ENCODE measurements around the gene DGKD.

The DGKD gene

DNA sequence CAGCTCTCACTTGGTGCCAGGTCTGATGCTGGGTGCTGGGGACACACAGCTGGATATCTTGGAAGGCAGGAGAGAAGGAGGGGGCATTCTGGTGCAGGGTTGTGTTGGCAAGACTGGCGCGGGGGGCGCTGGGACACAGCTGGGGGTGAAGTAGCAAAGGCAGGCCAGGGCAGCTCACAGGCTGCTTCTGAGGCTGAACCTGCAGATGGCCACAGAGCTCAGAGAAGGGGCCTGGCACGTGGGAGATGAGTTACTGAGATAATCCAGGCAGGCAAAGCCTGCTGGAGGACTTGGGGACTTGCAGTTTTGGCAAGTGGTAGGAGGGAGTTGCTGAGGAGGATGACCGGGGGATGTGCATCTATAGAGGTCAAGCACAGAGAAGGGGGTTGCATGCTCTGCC, 16.2 kb upstream of the DGKD start:
- DNase-seq = no peak

DNA sequence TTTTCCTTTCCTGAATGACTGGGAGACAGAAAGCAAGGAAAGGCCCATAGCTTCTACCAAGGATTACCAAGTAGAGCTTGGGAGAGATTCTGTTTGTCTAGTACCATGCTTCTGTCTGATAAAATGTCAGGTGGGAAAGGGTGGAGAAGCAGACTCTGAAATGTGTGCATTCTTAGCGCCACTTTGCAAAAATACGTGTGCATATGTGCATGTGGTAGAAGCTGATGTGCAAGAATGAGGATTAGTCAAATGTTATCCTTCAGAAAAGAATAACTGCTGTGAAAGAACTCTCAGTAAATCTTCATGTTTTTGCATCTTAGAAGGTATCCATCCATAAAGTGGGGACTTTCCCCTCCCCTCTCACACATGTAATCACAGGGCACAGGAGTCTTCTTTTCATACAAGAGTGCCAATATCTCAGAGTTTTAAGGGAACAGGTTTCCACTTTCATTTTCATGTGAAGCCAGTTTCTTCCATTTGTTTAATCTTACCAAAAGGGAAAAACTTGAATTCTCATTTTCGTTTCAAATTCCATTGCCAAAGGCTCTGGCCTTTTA, 15.4 kb upstream of the DGKD start:
- no peak for DNase-seq

DNA sequence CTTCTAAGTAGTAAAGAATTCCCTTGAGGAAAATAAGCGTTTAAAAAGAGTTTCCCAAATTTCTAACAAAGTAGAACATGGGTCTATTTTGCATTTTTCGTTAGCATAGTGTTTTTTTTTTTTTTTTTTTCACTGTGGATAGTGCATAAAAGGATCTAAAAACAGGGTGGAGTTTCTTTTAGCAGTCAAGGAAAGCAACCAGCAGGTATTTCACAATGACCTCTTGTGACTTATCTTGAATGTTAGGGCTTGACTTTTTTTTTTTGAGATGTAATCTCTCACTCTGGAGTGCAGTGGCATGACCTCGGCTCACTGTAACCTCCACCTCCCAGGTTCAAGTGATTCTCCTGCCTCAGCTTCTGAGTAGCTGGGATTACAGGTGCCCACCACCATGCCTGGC, 14.9 kb upstream of the DGKD start:
- no peak for DNase-seq

DNA sequence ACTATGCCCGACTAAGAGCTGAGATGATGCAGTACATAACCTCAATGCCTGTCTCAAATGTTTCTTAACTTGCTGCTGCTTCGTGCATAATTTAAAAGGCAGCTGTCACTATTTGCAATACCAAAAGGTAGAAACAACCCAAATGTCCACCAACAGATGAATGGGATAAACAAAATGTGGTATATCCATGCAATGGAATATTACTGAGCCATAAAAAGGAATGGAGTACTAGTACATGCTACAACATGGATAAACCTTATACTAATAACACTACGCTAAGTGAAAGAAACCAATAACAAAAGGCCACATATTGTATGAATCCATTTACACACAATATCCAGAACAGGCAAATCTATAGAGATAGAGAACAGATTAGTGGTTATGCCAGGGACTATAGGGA, 13.0 kb upstream of the DGKD start:
- no peak for DNase-seq

DNA sequence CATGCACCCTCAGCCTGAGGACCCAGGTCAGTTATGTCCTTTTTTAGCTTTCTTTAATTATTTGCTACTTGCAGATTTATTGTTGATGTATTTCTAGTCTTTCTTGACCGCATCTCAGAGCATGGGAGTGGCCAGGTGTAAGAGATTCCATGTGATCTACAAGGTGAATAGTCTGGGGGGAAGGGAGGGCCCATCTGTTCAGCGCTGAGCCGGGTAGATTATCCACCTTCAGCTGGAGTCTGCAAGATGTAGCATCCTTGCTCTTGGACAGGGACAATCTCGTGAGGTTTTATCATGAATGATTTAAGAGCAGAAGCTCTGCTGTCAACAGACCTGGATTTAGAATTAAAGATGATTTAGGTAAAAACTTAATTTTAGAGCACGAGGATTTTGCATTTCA, 12.0 kb upstream of the DGKD start:
- no peak for DNase-seq

DNA sequence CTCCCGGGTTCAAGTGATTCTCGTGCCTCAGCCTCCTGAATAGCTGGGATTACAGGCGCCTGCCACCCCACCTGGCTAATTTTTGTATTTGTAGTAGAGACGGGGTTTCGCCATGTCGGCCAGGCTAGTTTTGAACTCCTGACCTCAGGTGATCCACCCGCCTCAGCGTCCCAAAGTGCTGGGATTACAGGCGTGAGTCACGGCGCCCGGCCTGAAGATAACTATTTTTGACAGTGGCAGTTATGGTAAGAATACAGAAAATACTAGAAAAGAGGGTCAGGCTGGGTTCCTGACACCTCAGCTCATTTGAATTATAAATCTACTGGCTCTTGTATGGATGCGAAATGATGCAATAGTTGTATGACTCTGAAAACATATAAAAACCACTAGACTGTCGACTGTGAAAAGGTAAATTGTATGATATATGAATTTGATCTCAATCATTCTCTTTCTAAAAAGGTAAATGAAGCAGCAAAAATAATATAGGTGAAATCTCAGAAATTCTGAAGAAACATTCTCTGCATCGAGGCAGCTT, 11.1 kb upstream of the DGKD start:
- DNase-seq = no peak

DNA sequence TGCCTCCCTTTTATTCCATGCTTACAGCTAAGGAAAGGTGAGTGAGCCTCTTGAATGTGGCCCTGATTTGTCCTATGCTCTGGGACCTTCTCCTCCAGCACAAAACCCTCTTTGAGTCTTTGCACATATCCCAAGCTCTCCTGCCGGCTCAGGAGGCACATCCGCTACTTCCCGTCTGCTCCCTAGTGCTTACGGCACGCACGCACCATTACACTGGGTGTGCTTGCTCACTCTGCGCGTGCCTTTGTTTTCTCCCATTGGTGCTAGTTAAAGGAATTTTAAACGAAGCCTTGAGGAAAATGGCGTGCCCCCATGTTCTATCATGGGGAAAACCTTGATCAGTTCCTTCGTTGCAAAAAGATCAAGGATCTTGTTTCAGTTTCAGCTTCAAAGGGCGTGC, 7.9 kb upstream of the DGKD start:
- no peak for DNase-seq

DNA sequence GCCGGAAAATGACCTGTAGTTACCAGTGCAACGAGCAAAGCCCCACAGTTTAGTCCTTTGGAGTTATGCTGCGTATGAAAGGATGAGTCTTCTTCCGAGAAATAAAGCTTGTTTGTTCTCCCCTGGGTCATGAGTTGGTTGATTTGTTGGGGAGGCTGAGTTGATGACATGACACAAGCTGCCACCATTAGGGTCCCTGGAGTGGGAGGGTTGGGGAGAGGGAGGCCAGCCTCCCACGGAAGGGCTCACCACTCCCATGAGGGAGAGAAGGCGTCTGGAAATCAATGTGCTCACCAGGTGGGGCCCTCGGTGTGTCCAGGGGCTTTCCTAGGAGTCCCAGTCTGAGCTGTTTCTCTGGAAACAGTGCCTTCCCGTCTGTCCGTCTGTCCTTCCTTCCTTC, 7.4 kb upstream of the DGKD start:
- no peak for DNase-seq

DNA sequence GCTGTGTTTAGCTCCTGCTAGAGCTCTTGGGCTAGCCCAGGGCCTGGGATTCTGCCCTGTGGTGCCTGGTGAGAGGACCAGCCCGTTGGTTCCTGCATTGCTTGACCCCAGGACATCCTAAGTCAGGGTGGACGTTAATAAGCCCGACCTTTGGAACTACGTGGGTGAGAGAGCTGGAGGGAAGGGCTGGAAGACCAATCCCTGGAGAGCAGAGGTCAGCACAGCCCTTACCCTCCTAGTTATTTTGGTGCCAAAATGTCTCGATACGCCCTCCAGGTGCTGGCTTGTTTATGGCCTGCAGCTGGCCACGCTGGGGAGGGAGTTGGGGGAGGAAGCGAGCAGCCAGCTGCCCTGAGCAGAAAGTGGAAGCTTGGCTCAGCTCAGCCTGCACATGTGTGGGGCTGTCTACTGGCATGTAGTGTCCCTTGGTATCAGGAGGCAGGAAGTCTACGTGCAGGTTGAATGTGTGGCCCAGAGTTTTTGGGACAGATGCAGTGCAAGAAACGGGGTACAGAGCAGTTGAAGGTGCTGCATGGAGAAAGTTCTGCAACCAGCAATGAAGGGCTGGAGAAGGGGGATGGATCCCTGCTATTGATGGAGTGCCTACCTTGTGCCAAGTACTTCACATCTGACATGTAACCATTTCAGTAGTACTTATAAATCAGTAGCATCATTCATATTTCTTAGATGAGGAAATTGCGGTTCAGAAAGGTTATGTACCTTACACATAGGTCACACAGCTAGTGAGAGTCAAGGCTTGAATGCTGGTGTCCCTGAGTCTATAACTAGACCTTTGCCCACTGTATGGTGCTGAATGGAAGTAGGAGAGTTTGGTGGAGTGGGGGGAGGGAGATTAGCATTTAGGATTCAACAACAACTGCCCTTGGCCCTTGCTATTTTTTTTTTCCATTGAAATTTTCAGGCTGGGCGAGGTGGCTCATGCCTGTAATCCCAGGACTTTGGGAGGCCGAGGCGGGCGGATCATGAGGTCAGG, 5.0 kb upstream of the DGKD start:
- DNase-seq = no peak

- no peak for DNase-seq
These were observed 3.6 kb upstream of the DGKD start for GRCh38 chr2:233350708-233351107.

DNA sequence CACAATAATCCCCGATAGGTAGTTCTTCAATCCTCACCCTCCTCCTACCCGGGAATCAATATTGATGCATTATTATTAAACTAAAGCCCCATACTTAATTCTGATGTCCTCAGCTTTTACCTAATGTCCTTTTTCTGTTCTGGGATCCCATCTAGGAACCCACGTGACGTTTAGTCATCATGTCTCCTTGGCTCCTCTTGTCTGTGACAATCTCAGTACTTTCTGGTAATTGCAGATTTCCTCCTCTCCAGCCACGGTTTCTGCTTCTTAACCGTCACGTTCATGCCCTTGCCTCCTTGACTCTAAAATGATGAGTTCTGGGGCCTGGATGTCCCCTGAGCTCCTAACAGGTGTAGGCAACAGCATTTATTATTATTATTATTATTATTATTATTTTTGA, 2.9 kb upstream of the DGKD start:
- DNase-seq = no peak

DNA sequence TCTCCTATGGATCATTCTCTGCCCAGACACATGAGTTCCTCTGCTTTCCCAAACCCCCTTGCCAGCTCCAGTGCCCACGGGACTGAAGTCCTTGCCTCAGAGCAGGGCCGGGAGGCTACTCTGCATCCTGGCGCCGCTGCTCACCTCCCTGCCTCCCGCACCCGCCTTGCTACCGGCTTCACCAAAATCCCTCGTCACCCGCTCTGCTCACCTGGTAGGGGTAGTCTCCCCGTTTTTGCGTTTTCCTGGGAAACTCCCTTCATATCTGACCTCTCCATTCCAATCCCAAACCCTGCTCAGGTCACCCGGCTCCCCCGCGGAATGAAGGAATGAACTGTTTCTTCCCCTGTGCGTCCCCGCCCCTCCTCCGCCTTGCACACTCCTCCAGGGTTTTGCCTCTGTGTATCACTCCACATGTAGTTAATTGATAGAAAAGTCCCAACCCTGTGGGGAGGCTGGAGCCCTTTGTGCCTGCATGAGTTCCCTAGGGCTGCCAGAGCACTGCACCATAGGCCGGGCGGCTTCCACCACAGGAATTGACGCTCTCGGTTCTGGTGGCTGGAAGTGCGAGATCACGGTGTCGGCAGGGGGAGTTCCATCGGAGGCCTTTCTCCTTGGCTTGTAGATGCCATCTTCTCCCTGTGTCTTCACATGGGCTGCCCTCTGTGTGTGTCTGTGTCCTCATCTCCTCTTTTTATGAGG, 2.0 kb upstream of the DGKD start:
- no peak for DNase-seq

DNA sequence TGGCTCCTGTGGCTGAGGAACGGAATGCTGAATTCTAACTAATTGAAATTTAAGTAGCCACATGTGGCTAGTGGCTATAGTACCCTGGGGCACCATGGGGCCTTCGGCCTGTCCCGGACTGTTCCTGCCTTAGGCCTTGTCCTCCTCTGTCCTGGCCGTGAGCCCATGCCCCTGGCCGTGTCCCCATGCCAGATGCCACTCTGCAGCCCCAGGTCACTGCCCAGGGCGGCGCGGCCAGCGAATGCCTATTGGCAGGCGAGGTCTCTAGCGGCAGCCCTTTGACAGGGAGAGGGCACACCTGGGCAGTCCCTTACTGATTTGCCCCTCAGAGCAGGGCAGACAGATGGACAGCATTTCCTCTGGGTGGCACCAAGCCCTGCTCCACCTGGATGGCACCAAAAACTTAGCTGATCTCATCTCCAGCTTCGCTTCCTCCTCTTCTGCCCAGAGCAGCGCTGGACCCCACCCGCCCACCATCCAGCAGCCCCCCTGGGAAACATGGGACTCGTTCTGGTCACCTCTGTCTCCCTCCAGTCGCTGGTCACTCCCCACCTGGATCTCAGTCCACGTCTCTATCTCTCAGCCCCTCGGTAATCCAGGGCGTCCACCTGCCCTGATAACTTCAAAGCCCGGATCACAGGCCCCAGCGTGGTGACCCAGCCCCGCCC, 1.1 kb upstream of the DGKD start:
- DNase-seq = no peak

DNA sequence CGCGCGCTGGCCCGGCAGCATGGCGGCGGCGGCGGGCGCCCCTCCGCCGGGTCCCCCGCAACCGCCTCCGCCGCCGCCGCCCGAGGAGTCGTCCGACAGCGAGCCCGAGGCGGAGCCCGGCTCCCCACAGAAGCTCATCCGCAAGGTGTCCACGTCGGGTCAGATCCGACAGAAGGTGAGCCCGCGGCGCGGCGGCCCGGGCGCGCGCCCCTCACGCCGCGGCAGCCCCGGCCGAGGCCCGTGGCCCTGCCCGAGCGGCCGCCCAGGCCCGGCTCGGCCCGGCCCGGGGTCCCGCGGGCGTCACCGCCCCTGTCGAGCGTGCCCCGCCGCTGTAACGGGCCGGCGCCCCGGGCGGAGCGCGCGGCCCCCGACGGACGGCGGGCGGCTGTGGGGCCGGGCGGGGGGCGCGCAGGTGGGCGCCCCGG, 218 bp downstream of the DGKD start:
- DNase-seq = no peak

GRCh38 chr2:233354971-233355574, 779 bp downstream of the DGKD start:
- DNase-seq = peak; percentile 49

- DNase-seq = no peak
These were observed 1.6 kb downstream of the DGKD start for GRCh38 chr2:233355916-233356315.

DNA sequence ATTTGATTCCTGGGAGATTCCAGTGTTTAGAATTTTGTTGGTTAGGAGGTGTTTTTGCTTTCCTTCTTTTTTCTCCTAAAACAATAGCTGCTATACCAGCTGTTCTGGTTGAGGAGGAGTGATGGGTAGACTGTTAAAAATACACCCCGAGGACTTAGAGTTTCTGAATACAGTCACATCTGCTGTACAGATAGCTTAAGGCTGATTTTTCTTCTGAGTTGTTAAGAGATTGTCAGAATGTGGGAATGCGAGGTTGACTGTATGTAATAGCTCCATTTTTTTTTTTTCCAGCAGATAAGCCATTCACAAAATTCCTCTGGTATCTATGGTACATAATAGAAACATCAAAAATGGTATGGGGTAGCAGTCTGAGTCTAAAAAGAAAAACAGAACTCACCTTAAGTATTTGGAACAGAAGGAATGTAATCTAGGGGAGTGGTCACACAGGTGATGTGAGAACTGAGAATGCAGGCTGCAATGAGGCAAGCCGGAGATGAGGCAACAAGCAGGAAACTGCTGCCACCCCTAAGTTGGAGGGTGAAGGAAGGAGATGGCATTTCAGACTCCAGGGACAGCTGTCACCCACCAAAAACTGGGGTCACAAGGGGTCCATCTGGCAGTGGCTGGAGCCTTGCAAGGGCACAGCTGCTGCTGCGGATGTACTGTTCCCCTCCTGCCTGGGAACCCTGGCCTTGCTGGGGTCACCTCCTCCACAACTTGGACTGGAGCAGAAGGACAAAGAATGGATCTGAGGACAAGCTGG, 2.4 kb downstream of the DGKD start:
- DNase-seq = no peak

- no peak for DNase-seq
These were observed 4.0 kb downstream of the DGKD start for GRCh38 chr2:233358335-233358734.

GRCh38 chr2:233358947-233359346, 4.7 kb downstream of the DGKD start:
- no peak for DNase-seq

GRCh38 chr2:233359823-233360222, 5.5 kb downstream of the DGKD start:
- no peak for DNase-seq

- DNase-seq = no peak
These were observed 6.5 kb downstream of the DGKD start for GRCh38 chr2:233360771-233361176.

DNA sequence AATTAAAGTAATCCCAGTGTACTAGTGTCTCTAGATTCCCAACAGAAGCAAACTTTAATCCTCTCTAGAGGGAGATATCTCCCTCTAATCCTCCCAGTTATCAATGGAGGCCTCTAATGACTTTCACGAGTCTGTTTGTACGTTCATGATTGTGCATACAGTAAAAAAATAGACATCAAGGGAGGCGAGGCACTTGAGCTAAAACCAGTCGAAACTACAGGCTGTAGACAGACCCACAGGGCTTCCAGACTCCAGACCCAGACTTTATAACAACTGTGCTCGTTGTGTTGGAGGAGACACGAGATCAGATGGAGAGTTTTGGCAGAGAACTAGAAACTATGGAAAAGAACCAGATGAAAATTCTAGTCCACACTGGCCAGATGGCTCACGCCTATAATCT, 7.0 kb downstream of the DGKD start:
- no peak for DNase-seq

Measured in NCI-H526 treated with DMSO at 0.1 percent for 48 hours (cell line).